H9 (cell line): Measurements from ENCODE around the gene ST6GALNAC3. TPM values are rescaled to one million over a fixed set of nuclear protein-coding genes. Genes with fewer than 3 reads are reported as not detected.

Source experiments
- DNase-seq: peaks from one replicate; pipeline ENCODE4 v3.0.0-alpha.2; 2017
- H2AFZ ChIP-seq: one replicate; pipeline ENCODE4 v1.6.1; 2013; ENCODE audit warnings: mild to moderate bottlenecking, low read length, control low read depth, moderate library complexity
- H2AK5ac ChIP-seq: 2 replicates; pipeline ENCODE4 v1.6.1; 2013; ENCODE audit warnings: low read length, control low read depth, mixed read lengths; ENCODE audit not compliant: insufficient read length
- H2BK120ac ChIP-seq: one replicate; pipeline ENCODE4 v1.6.1; 2013; ENCODE audit warnings: low read depth, mild to moderate bottlenecking, low read length, control low read depth, inconsistent platforms; ENCODE audit not compliant: poor library complexity, severe bottlenecking
- H2BK12ac ChIP-seq: 2 replicates; pipeline ENCODE4 v1.6.1; 2013; ENCODE audit warnings: low read length, control low read depth, mixed read lengths, low read depth; ENCODE audit not compliant: insufficient read length
- H2BK15ac ChIP-seq: 2 replicates; pipeline ENCODE4 v1.6.1; 2013; ENCODE audit warnings: low read depth, low read length, control low read depth
- H2BK20ac ChIP-seq: one replicate; pipeline ENCODE4 v1.6.1; 2013; ENCODE audit warnings: low read depth, mild to moderate bottlenecking, low read length, control low read depth, inconsistent platforms; ENCODE audit not compliant: poor library complexity, severe bottlenecking
- H2BK5ac ChIP-seq: 2 replicates; pipeline ENCODE4 v1.6.1; 2013; ENCODE audit warnings: low read length, control low read depth, mixed read lengths; ENCODE audit not compliant: insufficient read length
- H3K14ac ChIP-seq: 2 replicates; pipeline ENCODE4 v1.6.1; 2013; ENCODE audit warnings: low read length, control low read depth; ENCODE audit not compliant: insufficient read depth
- H3K18ac ChIP-seq: 2 replicates; pipeline ENCODE4 v1.6.1; 2013; ENCODE audit warnings: low read depth, mild to moderate bottlenecking, mixed read lengths, low read length, control low read depth; ENCODE audit not compliant: insufficient read length
- H3K23ac ChIP-seq: 2 replicates; pipeline ENCODE4 v1.6.1; 2013; ENCODE audit warnings: low read length, control low read depth, mixed read lengths, low read depth; ENCODE audit not compliant: insufficient read length
- H3K23me2 ChIP-seq: 2 replicates; pipeline ENCODE4 v1.6.1; 2013; ENCODE audit warnings: low read depth, mild to moderate bottlenecking, mixed read lengths, low read length, control low read depth; ENCODE audit not compliant: insufficient read length, poor library complexity, severe bottlenecking
- H3K27ac ChIP-seq: 2 replicates; pipeline ENCODE4 v1.5.1; 2013; ENCODE audit warnings: low read length, control low read depth, mixed read lengths, low read depth; ENCODE audit not compliant: insufficient read length
- H3K27me3 ChIP-seq: 2 replicates; pipeline ENCODE4 v1.6.1; 2013; ENCODE audit warnings: low read length, control low read depth, inconsistent platforms; ENCODE audit not compliant: insufficient read depth
- H3K4ac ChIP-seq: 2 replicates; pipeline ENCODE4 v1.6.1; 2013; ENCODE audit warnings: low read depth, mild to moderate bottlenecking, control low read depth, inconsistent platforms, low read length, moderate library complexity
- H3K4me1 ChIP-seq: 2 replicates; pipeline ENCODE4 v1.6.1; 2013; ENCODE audit warnings: low read length, control low read depth, inconsistent platforms; ENCODE audit not compliant: insufficient read depth
- H3K4me2 ChIP-seq: 2 replicates; pipeline ENCODE4 v1.6.1; 2013; ENCODE audit warnings: low read length, control low read depth, mixed read lengths; ENCODE audit not compliant: insufficient read length, insufficient read depth
- H3K56ac ChIP-seq: 2 replicates; pipeline ENCODE4 v1.6.1; 2013; ENCODE audit warnings: low read depth, mild to moderate bottlenecking, mixed read lengths, low read length, control low read depth; ENCODE audit not compliant: insufficient read length
- H3K79me1 ChIP-seq: 2 replicates; pipeline ENCODE4 v1.6.1; 2013; ENCODE audit warnings: low read depth, mild to moderate bottlenecking, moderate library complexity, low read length, control low read depth, inconsistent platforms; ENCODE audit not compliant: insufficient read depth, poor library complexity, severe bottlenecking
- H3K79me2 ChIP-seq: 2 replicates; pipeline ENCODE4 v1.6.1; 2013; ENCODE audit warnings: low read length, control low read depth, inconsistent platforms; ENCODE audit not compliant: insufficient read depth
- H3K9ac ChIP-seq: 2 replicates; pipeline ENCODE4 v1.6.1; 2013; ENCODE audit warnings: low read length, control low read depth, mixed read lengths; ENCODE audit not compliant: insufficient read length; ENCODE audit errors: extremely low read depth
- H3K9me3 ChIP-seq: one replicate; pipeline ENCODE4 v1.6.1; 2013; ENCODE audit warnings: low read depth, low read length, inconsistent platforms; ENCODE audit not compliant: control insufficient read depth
- H3T11ph ChIP-seq: one replicate; pipeline ENCODE4 v1.6.1; 2013; ENCODE audit warnings: mild to moderate bottlenecking, low read length, control low read depth, inconsistent platforms
- H4K20me1 ChIP-seq: one replicate; pipeline ENCODE4 v1.6.1; 2013; ENCODE audit not compliant: control insufficient read depth, insufficient read length, insufficient read depth
- H4K5ac ChIP-seq: 2 replicates; pipeline ENCODE4 v1.6.1; 2013; ENCODE audit warnings: low read depth, mild to moderate bottlenecking, mixed read lengths, low read length, control low read depth; ENCODE audit not compliant: insufficient read length
- H4K8ac ChIP-seq: replicated peaks from 2 replicates; pipeline ENCODE4 v1.6.1; 2013; ENCODE audit warnings: low read length, control low read depth, mixed read lengths, low read depth; ENCODE audit not compliant: insufficient read length
- H4K91ac ChIP-seq: 2 replicates; pipeline ENCODE4 v1.6.1; 2013; ENCODE audit warnings: low read depth, mild to moderate bottlenecking, moderate library complexity, mixed read lengths, low read length, control low read depth; ENCODE audit not compliant: insufficient read length
- H3K27ac Mint-ChIP-seq, 3 experiments: 2 replicates in 2 of 3; 3 replicates in 1 of 3; pipeline ENCODE4 v1.8.0; 2020 to 2021; ENCODE audit warnings: mixed read lengths in 3 of 3, mild to moderate bottlenecking in 1 of 3, moderate library complexity in 1 of 3
- H3K27me3 Mint-ChIP-seq: 2 replicates; pipeline ENCODE4 v1.8.0; 2021; ENCODE audit warnings: low read depth, mild to moderate bottlenecking, moderate library complexity, mixed read lengths
- H3K36me3 Mint-ChIP-seq, 3 experiments: 2 replicates in 2 of 3; 3 replicates in 1 of 3; pipeline ENCODE4 v1.8.0; 2020 to 2021; ENCODE audit warnings: low read depth in 3 of 3, mixed read lengths in 3 of 3; ENCODE audit not compliant: insufficient read depth in 1 of 3
- H3K4me1 Mint-ChIP-seq, 2 experiments: 2 replicates each; pipeline ENCODE4 v1.8.0; 2020; ENCODE audit warnings: mixed read lengths in 2 of 2
- H3K4me3 Mint-ChIP-seq, 2 experiments: 2 replicates in 1 of 2; 3 replicates in 1 of 2; pipeline ENCODE4 v1.8.0; 2020 to 2021; ENCODE audit warnings: mild to moderate bottlenecking in 2 of 2, mixed read lengths in 2 of 2, moderate library complexity in 1 of 2
- H3K9me3 Mint-ChIP-seq, 2 experiments: 2 replicates in 1 of 2; 3 replicates in 1 of 2; pipeline ENCODE4 v1.8.0; 2020; ENCODE audit warnings: mild to moderate bottlenecking in 2 of 2, mixed read lengths in 2 of 2, moderate library complexity in 1 of 2
- WGBS: extraction: QIAGEN DNeasy Blood & Tissue Kit; methylation state at CpG from one replicate; pipeline ENCODE4 v1.1.7; 2013; ENCODE audit warnings: missing lambda C conversion rate, low lambda C conversion rate, mixed read lengths; ENCODE audit not compliant: insufficient read length; ENCODE audit errors: extremely low coverage; 5-methylcytosine and 5-hydroxymethylcytosine counted together
- total RNA-seq: library from RNA; stranded (reverse); gene quantifications from 2 replicates; pipeline ENCODE4 v1.2.1, GENCODE V29; 2021
- TF ChIP-seq, protein P1 (sequence below): fragments of 200-600 bp; sonication (generic); conservative IDR thresholded peaks from 3 replicates; pipeline ENCODE4 v1.8.0; 2021; ENCODE audit warnings: antibody characterized with exemption, mild to moderate bottlenecking

The ST6GALNAC3 gene
- total RNA-seq, 1 experiment from 2014 or later = 11.2 TPM

GRCh38 chr1:76203127-76203526 lies 128.6 kb downstream of the ST6GALNAC3 start:
- Mint-ChIP-seq H3K27ac (no peak overlapping the region), H3K36me3 (peaks cover 2 to 16% (median 9%) of the 10 kb centered on the region in 3 experiments; a peak in 6 of 7 replicates), H3K9me3 (peaks cover 3 to 6% of the 10 kb centered on the region in 2 experiments; a peak in 3 of 5 replicates), H3K4me3 (no peak overlapping the region), H3K4me1 (no peaks in the 10 kb centered on the region), H3K27me3 (no peaks in the 10 kb centered on the region)
- no peak overlapping the region for H3K4ac ChIP-seq
- H4K5ac ChIP-seq = no peak overlapping the region
- no peak overlapping the region for H3K14ac ChIP-seq
- H4K8ac ChIP-seq = no peak overlapping the region
- H3K27ac ChIP-seq = no peak overlapping the region
- no CpG with 5 or more reads among the region's 3 CpGs for WGBS
- no peaks in the 10 kb centered on the region for H3K79me2 ChIP-seq
- H2BK120ac ChIP-seq = no peak overlapping the region
- no peaks in the 10 kb centered on the region for H3K4me1 ChIP-seq
- no peak overlapping the region for H2BK15ac ChIP-seq
- no peak overlapping the region for H3T11ph ChIP-seq
- no peaks in the 10 kb centered on the region for H4K20me1 ChIP-seq
- no peak overlapping the region for H2BK5ac ChIP-seq
- no peak overlapping the region for H2BK12ac ChIP-seq
- no peak overlapping the region for H3K4me2 ChIP-seq
- H2AFZ ChIP-seq = no peak overlapping the region
- no peak overlapping the region for H2BK20ac ChIP-seq
- no peak overlapping the region for H3K56ac ChIP-seq
- no peaks in the 10 kb centered on the region for H3K79me1 ChIP-seq
- H3K23ac ChIP-seq = no peak overlapping the region
- no peak overlapping the region for H4K91ac ChIP-seq
- no peak overlapping the region for H2AK5ac ChIP-seq
- no peak overlapping the region for H3K9ac ChIP-seq
- H3K9me3 ChIP-seq = no peaks in the 10 kb centered on the region
- H3K27me3 ChIP-seq = no peaks in the 10 kb centered on the region
- no peak overlapping the region for H3K18ac ChIP-seq
- DNase-seq = no peak
- TF ChIP-seq, protein P1, sequence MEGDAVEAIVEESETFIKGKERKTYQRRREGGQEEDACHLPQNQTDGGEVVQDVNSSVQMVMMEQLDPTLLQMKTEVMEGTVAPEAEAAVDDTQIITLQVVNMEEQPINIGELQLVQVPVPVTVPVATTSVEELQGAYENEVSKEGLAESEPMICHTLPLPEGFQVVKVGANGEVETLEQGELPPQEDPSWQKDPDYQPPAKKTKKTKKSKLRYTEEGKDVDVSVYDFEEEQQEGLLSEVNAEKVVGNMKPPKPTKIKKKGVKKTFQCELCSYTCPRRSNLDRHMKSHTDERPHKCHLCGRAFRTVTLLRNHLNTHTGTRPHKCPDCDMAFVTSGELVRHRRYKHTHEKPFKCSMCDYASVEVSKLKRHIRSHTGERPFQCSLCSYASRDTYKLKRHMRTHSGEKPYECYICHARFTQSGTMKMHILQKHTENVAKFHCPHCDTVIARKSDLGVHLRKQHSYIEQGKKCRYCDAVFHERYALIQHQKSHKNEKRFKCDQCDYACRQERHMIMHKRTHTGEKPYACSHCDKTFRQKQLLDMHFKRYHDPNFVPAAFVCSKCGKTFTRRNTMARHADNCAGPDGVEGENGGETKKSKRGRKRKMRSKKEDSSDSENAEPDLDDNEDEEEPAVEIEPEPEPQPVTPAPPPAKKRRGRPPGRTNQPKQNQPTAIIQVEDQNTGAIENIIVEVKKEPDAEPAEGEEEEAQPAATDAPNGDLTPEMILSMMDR = no peak
- no peaks in the 10 kb centered on the region for H3K23me2 ChIP-seq
